Small intestine (tissue), 7 donors: ENCODE data around the gene PLA2G4B. TPM values are rescaled to one million over a fixed set of nuclear protein-coding genes. Genes with fewer than 3 reads are reported as not detected.
"Not testable (repeated sequence)": the region's sequence is repeated elsewhere in the genome, so short reads cannot be mapped to it uniquely, and the experiment has no call there.

Source experiments
- DNase-seq, 2 donors: peaks; one replicate each; pipeline versions ENCODE4 v3.0.0 to v3.0.0-alpha.2; 2013
- FAIRE-seq: peaks from 2 replicates; lab custom pipeline; 2012; peaks lifted over from hg19 to GRCh38; lab: Jason Lieb, UNC
- H3K27ac ChIP-seq, 3 donors: one replicate each; pipeline ENCODE4 v1.5.1; 2013; ENCODE audit warnings: low read length in 2 of 3, mild to moderate bottlenecking in 2 of 3, control low read depth in 1 of 3, inconsistent platforms in 1 of 3, low read depth in 1 of 3, moderate library complexity in 1 of 3
- H3K27me3 ChIP-seq, 3 donors: one replicate each; pipeline ENCODE4 v1.6.1; 2013; ENCODE audit warnings: low read length in 3 of 3, inconsistent platforms in 1 of 3; ENCODE audit not compliant: control insufficient read depth in 3 of 3, insufficient read depth in 3 of 3
- H3K36me3 ChIP-seq, 3 donors: one replicate each; pipeline ENCODE4 v1.6.1; 2013; ENCODE audit warnings: low read length in 3 of 3, inconsistent platforms in 1 of 3, low read depth in 1 of 3, mild to moderate bottlenecking in 1 of 3, moderate library complexity in 1 of 3; ENCODE audit not compliant: control insufficient read depth in 3 of 3, insufficient read depth in 2 of 3
- H3K4me1 ChIP-seq, 3 donors: one replicate each; pipeline ENCODE4 v1.6.1; 2013; ENCODE audit warnings: low read length in 2 of 3, inconsistent platforms in 1 of 3, low read depth in 1 of 3, mild to moderate bottlenecking in 1 of 3, moderate library complexity in 1 of 3; ENCODE audit not compliant: control insufficient read depth in 3 of 3, insufficient read depth in 2 of 3
- H3K4me3 ChIP-seq, 3 donors: one replicate each; pipeline ENCODE4 v1.5.1; 2013; ENCODE audit warnings: low read length in 3 of 3, control low read depth in 1 of 3, inconsistent platforms in 1 of 3, low read depth in 1 of 3, mild to moderate bottlenecking in 1 of 3, moderate library complexity in 1 of 3
- H3K9me3 ChIP-seq, 2 donors: one replicate each; pipeline ENCODE4 v1.6.1; 2013; ENCODE audit warnings: low read depth in 1 of 2, low read length in 1 of 2; ENCODE audit not compliant: control insufficient read depth in 2 of 2, insufficient read depth in 1 of 2
- WGBS, 3 donors: extraction: QIAGEN DNeasy Blood & Tissue Kit; methylation state at CpG; one replicate each; pipeline ENCODE4 v1.1.7; 2013; 5-methylcytosine and 5-hydroxymethylcytosine counted together
- polyA plus RNA-seq, 4 donors: library from polyadenylated mRNA; stranded (reverse) in 3 of 4; unstranded in 1 of 4; fragments of 200-250 nt in 3 of 4; fragments of 120-200 nt in 1 of 4; gene quantifications; one replicate each; pipeline versions ENCODE4 v1.2.1 to v1.2.3, GENCODE V29; 2013
- donor health status: healthy with polysubstance abuse.
- donor health status: control.
- donor health status: control.
- donor health status: Bipolar disorder and iron deficiency.
- donor health status: healthy.

PLA2G4B gene
- polyA plus RNA-seq, 4 donors: 4.6 to 13.0 (median 10.2) TPM

- Histone ChIP-seq H3K4me1 (peaks cover 3 to 7% (median 6%) of the 10 kb centered on the region in 3 donors), H3K27ac (no peak overlapping the region), H3K36me3 (peaks cover 2 to 72% (median 13%) of the 10 kb centered on the region in 3 donors), H3K4me3 (peak overlapping the region; percentile 31 to 89 (median 33)), H3K9me3 (no peaks in the 10 kb centered on the region), H3K27me3 (no peaks in the 10 kb centered on the region)
- FAIRE-seq: no peak
- DNase-seq: peak in 1 of 2 donors; percentile 35
- 1 to 4% (median 4%) methylated on average over 33 to 37 of the region's 37 CpGs for WGBS, 3 donors
These were observed 11.3 kb upstream of the PLA2G4B start for GRCh38 chr15:41827290-41827879.

- no peaks in the 10 kb centered on the region for H3K9me3 ChIP-seq
- FAIRE-seq (no peak), DNase-seq (peak; percentile 90 to 95)
- WGBS, 3 donors: 0 to 1% (median 1%) methylated on average over 55 to 66 of the region's 66 CpGs
- peaks cover 2 to 71% (median 9%) of the 10 kb centered on the region in 3 donors for H3K36me3 ChIP-seq
- H3K27ac ChIP-seq: peak within 1 kb of the TSS; percentile 16 to 88 (median 60)
- no peaks in the 10 kb centered on the region for H3K27me3 ChIP-seq
- H3K4me3 ChIP-seq: peak within 1 kb of the TSS; percentile 39 to 89 (median 57)
- H3K4me1 ChIP-seq: peaks cover 3 to 7% (median 6%) of the 10 kb centered on the region in 3 donors
These were observed 10.5 kb upstream of the PLA2G4B start, which contains the start of gene JMJD7 for GRCh38 chr15:41827880-41828806. Gene JMJD7 (plus strand): TSS chr15:41828092. CDS start chr15:41828125, 33 bp downstream.

- Histone ChIP-seq H3K4me3 (peak overlapping the region in 2 of 3 donors; percentile 57 to 89), H3K27ac (no peak overlapping the region), H3K9me3 (no peaks in the 10 kb centered on the region), H3K36me3 (peaks cover 2 to 64% (median 4%) of the 10 kb centered on the region in 3 donors), H3K27me3 (no peaks in the 10 kb centered on the region), H3K4me1 (peaks cover 3 to 7% (median 6%) of the 10 kb centered on the region in 3 donors)
- WGBS, 3 donors: 6 to 14% (median 8%) methylated on average over 6 of the region's 6 CpGs
- FAIRE-seq: no peak
- no peak for DNase-seq
These were observed 9.9 kb upstream of the PLA2G4B start for GRCh38 chr15:41828807-41829141.

GRCh38 chr15:41829959-41830646 lies 8.5 kb upstream of the PLA2G4B start:
- H3K27ac ChIP-seq: no peak overlapping the region

GRCh38 chr15:41831291-41831690 lies 7.4 kb upstream of the PLA2G4B start:
- H3K4me1 ChIP-seq, FAIRE-seq, H3K4me3 ChIP-seq, H3K9me3 ChIP-seq, H3K27ac ChIP-seq, H3K27me3 ChIP-seq: not testable (repeated sequence)
- peaks cover 0 to 57% (median 2%) of the 10 kb centered on the region in 3 donors for H3K36me3 ChIP-seq
- DNase-seq: peak in 1 of 2 donors; percentile 32
- WGBS, 3 donors: 62 to 85% (median 64%) methylated on average over 4 of the region's 4 CpGs

More at GRCh38 chr15:41829959-41830646, 8.5 kb upstream of the PLA2G4B start:
- 94 to 96% (median 95%) methylated on average over 13 of the region's 13 CpGs for WGBS, 3 donors
- Histone ChIP-seq H3K9me3 (no peaks in the 10 kb centered on the region), H3K4me3 (no peak overlapping the region), H3K36me3 (peaks cover 0 to 57% (median 2%) of the 10 kb centered on the region in 3 donors), H3K27me3 (no peaks in the 10 kb centered on the region), H3K4me1 (peaks cover 3 to 7% (median 6%) of the 10 kb centered on the region in 3 donors)
- DNase-seq (no peak), FAIRE-seq (no peak)

GRCh38 chr15:41832208-41832607 lies 6.4 kb upstream of the PLA2G4B start:
- 94 to 95% (median 95%) methylated on average over 10 of the region's 10 CpGs for WGBS, 3 donors
- Histone ChIP-seq H3K9me3 (no peaks in the 10 kb centered on the region), H3K36me3 (peaks cover 0 to 61% (median 2%) of the 10 kb centered on the region in 3 donors), H3K27me3 (no peaks in the 10 kb centered on the region), H3K4me3 (no peak overlapping the region), H3K4me1 (peaks cover 3 to 7% (median 6%) of the 10 kb centered on the region in 3 donors), H3K27ac (no peak overlapping the region)
- no peak for DNase-seq
- FAIRE-seq: no peak

- peaks cover 3 to 7% (median 6%) of the 10 kb centered on the region in 3 donors for H3K4me1 ChIP-seq
- no peak for FAIRE-seq
- 55 to 75% (median 63%) methylated on average over 3 of the region's 3 CpGs for WGBS, 3 donors
- H3K9me3 ChIP-seq: no peaks in the 10 kb centered on the region
- H3K4me3 ChIP-seq: no peak overlapping the region
- H3K27ac ChIP-seq: no peak overlapping the region
- no peaks in the 10 kb centered on the region for H3K27me3 ChIP-seq
- DNase-seq: no peak
- peaks cover 0 to 65% (median 2%) of the 10 kb centered on the region in 3 donors for H3K36me3 ChIP-seq
These were observed 5.8 kb upstream of the PLA2G4B start for GRCh38 chr15:41832875-41833274.

- WGBS, 3 donors: 78 to 89% (median 87%) methylated on average over 3 of the region's 3 CpGs
- H3K4me1 ChIP-seq: peaks cover 1 to 4% (median 1%) of the 10 kb centered on the region in 3 donors
- H3K9me3 ChIP-seq: no peaks in the 10 kb centered on the region
- DNase-seq (no peak), FAIRE-seq (no peak)
- peaks cover 0 to 73% (median 2%) of the 10 kb centered on the region in 3 donors for H3K36me3 ChIP-seq
- no peaks in the 10 kb centered on the region for H3K27me3 ChIP-seq
- no peak overlapping the region for H3K4me3 ChIP-seq
- no peak overlapping the region for H3K27ac ChIP-seq
These were observed 4.6 kb upstream of the PLA2G4B start for GRCh38 chr15:41834096-41834495.
